HepG2 (cell line): Measurements from ENCODE around the gene RGS19. TPM values are rescaled to one million over a fixed set of nuclear protein-coding genes. Genes with fewer than 3 reads are reported as not detected.

ENCODE experiments used
- ARNTL ChIP-seq: sonication (generic); formaldehyde crosslinking; IDR thresholded peaks from 2 replicates; pipeline ENCODE4 v1.4.0; 2020; ENCODE audit warnings: mild to moderate bottlenecking, missing genetic modification reagents
- CBX5 ChIP-seq: sonication (generic); formaldehyde crosslinking; IDR thresholded peaks from 2 replicates; pipeline ENCODE4 v1.4.0; 2020; ENCODE audit warnings: missing genetic modification reagents, borderline replicate concordance
- JUNB ChIP-seq: sonication (generic); formaldehyde crosslinking; IDR thresholded peaks from 2 replicates; pipeline ENCODE4 v1.8.0; 2022; ENCODE audit warnings: missing genetic modification reagents, mild to moderate bottlenecking, borderline replicate concordance
- SSRP1 ChIP-seq: IDR thresholded peaks from 2 replicates; pipeline ENCODE4 v1.6.1; 2016; ENCODE audit warnings: control low read depth
- ZNF121 ChIP-seq: sonication (generic); formaldehyde crosslinking; IDR thresholded peaks from 2 replicates; pipeline ENCODE4 v1.5.0; 2020; ENCODE audit warnings: mild to moderate bottlenecking, missing genetic modification reagents
- ZNF570 ChIP-seq: sonication (generic); formaldehyde crosslinking; IDR thresholded peaks from 2 replicates; pipeline ENCODE4 v1.4.0; 2020; ENCODE audit warnings: mild to moderate bottlenecking, missing genetic modification reagents, borderline replicate concordance
- polyA plus RNA-seq, 8 experiments: library from polyadenylated mRNA; depleted of rRNA in 3 of 8; stranded (reverse) in 7 of 8; unstranded in 1 of 8; fragments of >200 nt; fragmentation: Illumina TruSeq in 4 of 8; extraction: Trizol in 4 of 8; gene quantifications; 2 replicates each; pipeline versions ENCODE4 v1.2.1 to v1.2.3, GENCODE V29; 2011 to 2016; ENCODE audit warnings: low read depth in 4 of 8, missing spikeins in 1 of 8, mixed read lengths in 1 of 8; ENCODE audit not compliant: insufficient read depth in 1 of 8
- total RNA-seq, 5 experiments: library from RNA; depleted of rRNA; stranded (reverse); fragments of >200 nt; fragmentation: Illumina TruSeq; extraction: Trizol; gene quantifications; 2 replicates each; pipeline ENCODE4 v1.2.3, GENCODE V29; 2016; ENCODE audit warnings: low read depth in 1 of 5
- TF ChIP-seq, protein P1 (sequence below): fragments of 450-650 bp; IDR thresholded peaks from 2 replicates; pipeline ENCODE4 v1.6.1; 2017; ENCODE audit warnings: mild to moderate bottlenecking
- TF ChIP-seq, protein P2 (sequence below): sonication (generic); formaldehyde crosslinking; IDR thresholded peaks from 2 replicates; pipeline ENCODE4 v1.9.0; 2021; ENCODE audit warnings: missing genetic modification reagents, mild to moderate bottlenecking, borderline replicate concordance
- TF ChIP-seq, protein P3 (sequence below): sonication (generic); formaldehyde crosslinking; IDR thresholded peaks from 2 replicates; pipeline ENCODE4 v1.5.0; 2020; ENCODE audit warnings: mild to moderate bottlenecking, missing genetic modification reagents, borderline replicate concordance
- TF ChIP-seq, protein P4 (sequence below): sonication (generic); formaldehyde crosslinking; conservative IDR thresholded peaks from 2 replicates; pipeline ENCODE4 v1.4.0; 2020; ENCODE audit warnings: missing genetic modification reagents
- TF ChIP-seq, protein P5 (sequence below): sonication (generic); formaldehyde crosslinking; conservative IDR thresholded peaks from 2 replicates; pipeline ENCODE4 v1.4.0; 2020; ENCODE audit warnings: missing genetic modification reagents

Gene RGS19
- total and polyA plus RNA-seq, 2 of the 13 experiments (the other 11 are each of a cell fraction or from before 2014, with no cell fraction given): 10.7 to 11.9 TPM

DNA sequence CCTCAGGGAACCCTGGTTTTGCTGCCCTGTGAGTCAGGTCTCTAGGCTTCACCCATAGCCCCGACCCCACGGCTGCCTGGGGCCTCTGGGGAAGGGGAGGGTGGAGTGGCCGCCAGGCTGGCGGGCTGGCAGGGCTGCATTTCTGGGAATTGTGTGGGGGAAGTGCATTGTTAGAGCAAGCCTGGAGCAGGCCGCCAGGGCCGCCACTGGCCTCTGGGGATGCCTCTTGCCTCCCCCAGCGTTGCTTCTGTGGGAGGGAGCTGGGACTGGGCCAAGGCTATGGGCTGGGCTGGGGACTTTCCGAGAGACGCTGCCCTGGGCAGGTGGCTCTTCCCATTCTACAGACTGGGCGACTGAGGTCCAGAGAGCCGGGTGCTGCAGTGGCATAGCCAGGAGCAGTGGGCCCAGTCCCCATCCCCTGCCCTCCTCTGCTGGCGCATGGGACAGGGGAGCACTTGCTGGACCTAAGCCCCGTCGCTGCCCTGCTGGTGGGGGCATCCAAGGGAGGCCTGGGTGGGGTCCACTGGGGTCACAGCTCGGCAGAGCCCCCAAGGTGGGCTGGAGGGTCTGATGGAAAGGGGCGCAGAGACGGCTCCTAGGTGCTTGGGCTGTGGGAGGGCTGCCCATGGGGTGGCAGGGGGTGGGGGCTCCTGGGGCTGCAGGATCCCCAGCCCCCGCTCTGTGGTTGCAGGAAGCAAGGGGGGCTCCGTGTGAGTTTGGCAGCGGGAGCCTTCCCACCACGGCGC lies 23.3 kb downstream of the RGS19 start (continued):
- TF ChIP-seq, protein P1, sequence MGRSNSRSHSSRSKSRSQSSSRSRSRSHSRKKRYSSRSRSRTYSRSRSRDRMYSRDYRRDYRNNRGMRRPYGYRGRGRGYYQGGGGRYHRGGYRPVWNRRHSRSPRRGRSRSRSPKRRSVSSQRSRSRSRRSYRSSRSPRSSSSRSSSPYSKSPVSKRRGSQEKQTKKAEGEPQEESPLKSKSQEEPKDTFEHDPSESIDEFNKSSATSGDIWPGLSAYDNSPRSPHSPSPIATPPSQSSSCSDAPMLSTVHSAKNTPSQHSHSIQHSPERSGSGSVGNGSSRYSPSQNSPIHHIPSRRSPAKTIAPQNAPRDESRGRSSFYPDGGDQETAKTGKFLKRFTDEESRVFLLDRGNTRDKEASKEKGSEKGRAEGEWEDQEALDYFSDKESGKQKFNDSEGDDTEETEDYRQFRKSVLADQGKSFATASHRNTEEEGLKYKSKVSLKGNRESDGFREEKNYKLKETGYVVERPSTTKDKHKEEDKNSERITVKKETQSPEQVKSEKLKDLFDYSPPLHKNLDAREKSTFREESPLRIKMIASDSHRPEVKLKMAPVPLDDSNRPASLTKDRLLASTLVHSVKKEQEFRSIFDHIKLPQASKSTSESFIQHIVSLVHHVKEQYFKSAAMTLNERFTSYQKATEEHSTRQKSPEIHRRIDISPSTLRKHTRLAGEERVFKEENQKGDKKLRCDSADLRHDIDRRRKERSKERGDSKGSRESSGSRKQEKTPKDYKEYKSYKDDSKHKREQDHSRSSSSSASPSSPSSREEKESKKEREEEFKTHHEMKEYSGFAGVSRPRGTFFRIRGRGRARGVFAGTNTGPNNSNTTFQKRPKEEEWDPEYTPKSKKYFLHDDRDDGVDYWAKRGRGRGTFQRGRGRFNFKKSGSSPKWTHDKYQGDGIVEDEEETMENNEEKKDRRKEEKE: no peak
- TF ChIP-seq ZNF121 (CRISPR knock-in tag) (peak; percentile 91), ZNF570 (CRISPR knock-in tag) (no peak), CBX5 (CRISPR knock-in tag) (peak; percentile 92), JUNB (CRISPR knock-in tag) (no peak), ARNTL (CRISPR knock-in tag) (no peak), SSRP1 (CRISPR knock-in tag) (no peak)
- TF ChIP-seq, protein P2, sequence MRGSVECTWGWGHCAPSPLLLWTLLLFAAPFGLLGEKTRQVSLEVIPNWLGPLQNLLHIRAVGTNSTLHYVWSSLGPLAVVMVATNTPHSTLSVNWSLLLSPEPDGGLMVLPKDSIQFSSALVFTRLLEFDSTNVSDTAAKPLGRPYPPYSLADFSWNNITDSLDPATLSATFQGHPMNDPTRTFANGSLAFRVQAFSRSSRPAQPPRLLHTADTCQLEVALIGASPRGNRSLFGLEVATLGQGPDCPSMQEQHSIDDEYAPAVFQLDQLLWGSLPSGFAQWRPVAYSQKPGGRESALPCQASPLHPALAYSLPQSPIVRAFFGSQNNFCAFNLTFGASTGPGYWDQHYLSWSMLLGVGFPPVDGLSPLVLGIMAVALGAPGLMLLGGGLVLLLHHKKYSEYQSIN (CRISPR knock-in tag): no peak
- TF ChIP-seq, protein P3, sequence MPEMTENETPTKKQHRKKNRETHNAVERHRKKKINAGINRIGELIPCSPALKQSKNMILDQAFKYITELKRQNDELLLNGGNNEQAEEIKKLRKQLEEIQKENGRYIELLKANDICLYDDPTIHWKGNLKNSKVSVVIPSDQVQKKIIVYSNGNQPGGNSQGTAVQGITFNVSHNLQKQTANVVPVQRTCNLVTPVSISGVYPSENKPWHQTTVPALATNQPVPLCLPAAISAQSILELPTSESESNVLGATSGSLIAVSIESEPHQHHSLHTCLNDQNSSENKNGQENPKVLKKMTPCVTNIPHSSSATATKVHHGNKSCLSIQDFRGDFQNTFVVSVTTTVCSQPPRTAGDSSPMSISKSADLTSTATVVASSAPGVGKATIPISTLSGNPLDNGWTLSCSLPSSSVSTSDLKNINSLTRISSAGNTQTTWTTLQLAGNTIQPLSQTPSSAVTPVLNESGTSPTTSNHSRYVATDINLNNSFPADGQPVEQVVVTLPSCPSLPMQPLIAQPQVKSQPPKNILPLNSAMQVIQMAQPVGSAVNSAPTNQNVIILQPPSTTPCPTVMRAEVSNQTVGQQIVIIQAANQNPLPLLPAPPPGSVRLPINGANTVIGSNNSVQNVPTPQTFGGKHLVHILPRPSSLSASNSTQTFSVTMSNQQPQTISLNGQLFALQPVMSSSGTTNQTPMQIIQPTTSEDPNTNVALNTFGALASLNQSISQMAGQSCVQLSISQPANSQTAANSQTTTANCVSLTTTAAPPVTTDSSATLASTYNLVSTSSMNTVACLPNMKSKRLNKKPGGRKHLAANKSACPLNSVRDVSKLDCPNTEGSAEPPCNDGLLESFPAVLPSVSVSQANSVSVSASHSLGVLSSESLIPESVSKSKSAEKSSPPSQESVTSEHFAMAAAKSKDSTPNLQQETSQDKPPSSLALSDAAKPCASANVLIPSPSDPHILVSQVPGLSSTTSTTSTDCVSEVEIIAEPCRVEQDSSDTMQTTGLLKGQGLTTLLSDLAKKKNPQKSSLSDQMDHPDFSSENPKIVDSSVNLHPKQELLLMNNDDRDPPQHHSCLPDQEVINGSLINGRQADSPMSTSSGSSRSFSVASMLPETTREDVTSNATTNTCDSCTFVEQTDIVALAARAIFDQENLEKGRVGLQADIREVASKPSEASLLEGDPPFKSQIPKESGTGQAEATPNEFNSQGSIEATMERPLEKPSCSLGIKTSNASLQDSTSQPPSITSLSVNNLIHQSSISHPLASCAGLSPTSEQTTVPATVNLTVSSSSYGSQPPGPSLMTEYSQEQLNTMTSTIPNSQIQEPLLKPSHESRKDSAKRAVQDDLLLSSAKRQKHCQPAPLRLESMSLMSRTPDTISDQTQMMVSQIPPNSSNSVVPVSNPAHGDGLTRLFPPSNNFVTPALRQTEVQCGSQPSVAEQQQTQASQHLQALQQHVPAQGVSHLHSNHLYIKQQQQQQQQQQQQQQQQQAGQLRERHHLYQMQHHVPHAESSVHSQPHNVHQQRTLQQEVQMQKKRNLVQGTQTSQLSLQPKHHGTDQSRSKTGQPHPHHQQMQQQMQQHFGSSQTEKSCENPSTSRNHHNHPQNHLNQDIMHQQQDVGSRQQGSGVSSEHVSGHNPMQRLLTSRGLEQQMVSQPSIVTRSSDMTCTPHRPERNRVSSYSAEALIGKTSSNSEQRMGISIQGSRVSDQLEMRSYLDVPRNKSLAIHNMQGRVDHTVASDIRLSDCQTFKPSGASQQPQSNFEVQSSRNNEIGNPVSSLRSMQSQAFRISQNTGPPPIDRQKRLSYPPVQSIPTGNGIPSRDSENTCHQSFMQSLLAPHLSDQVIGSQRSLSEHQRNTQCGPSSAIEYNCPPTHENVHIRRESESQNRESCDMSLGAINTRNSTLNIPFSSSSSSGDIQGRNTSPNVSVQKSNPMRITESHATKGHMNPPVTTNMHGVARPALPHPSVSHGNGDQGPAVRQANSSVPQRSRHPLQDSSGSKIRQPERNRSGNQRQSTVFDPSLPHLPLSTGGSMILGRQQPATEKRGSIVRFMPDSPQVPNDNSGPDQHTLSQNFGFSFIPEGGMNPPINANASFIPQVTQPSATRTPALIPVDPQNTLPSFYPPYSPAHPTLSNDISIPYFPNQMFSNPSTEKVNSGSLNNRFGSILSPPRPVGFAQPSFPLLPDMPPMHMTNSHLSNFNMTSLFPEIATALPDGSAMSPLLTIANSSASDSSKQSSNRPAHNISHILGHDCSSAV: no peak
- TF ChIP-seq, protein P4, sequence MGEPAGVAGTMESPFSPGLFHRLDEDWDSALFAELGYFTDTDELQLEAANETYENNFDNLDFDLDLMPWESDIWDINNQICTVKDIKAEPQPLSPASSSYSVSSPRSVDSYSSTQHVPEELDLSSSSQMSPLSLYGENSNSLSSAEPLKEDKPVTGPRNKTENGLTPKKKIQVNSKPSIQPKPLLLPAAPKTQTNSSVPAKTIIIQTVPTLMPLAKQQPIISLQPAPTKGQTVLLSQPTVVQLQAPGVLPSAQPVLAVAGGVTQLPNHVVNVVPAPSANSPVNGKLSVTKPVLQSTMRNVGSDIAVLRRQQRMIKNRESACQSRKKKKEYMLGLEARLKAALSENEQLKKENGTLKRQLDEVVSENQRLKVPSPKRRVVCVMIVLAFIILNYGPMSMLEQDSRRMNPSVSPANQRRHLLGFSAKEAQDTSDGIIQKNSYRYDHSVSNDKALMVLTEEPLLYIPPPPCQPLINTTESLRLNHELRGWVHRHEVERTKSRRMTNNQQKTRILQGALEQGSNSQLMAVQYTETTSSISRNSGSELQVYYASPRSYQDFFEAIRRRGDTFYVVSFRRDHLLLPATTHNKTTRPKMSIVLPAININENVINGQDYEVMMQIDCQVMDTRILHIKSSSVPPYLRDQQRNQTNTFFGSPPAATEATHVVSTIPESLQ (CRISPR knock-in tag): no peak
- TF ChIP-seq, protein P5, sequence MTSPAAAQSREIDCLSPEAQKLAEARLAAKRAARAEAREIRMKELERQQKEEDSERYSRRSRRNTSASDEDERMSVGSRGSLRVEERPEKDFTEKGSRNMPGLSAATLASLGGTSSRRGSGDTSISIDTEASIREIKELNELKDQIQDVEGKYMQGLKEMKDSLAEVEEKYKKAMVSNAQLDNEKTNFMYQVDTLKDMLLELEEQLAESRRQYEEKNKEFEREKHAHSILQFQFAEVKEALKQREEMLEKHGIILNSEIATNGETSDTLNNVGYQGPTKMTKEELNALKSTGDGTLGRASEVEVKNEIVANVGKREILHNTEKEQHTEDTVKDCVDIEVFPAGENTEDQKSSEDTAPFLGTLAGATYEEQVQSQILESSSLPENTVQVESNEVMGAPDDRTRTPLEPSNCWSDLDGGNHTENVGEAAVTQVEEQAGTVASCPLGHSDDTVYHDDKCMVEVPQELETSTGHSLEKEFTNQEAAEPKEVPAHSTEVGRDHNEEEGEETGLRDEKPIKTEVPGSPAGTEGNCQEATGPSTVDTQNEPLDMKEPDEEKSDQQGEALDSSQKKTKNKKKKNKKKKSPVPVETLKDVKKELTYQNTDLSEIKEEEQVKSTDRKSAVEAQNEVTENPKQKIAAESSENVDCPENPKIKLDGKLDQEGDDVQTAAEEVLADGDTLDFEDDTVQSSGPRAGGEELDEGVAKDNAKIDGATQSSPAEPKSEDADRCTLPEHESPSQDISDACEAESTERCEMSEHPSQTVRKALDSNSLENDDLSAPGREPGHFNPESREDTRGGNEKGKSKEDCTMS (CRISPR knock-in tag): no peak; the same call in 1 of the 2 replicates
